HepG2 (cell line): ENCODE data around the gene SLC17A5. TPM values are rescaled to one million over a fixed set of nuclear protein-coding genes. Genes with fewer than 3 reads are reported as not detected.

Source experiments
- ATAC-seq: fragments of 200-7000 bp; cut with Tn5 transposase; 3 replicates; pipeline ENCODE4 v1.9.1; 2020; ENCODE audit warnings: mild to moderate bottlenecking, moderate library complexity
- BruUV-seq: library from RNA; stranded (reverse); fragments of 400-500 nt; replicated peaks from 2 replicates; lab custom pipeline; 2021; lab: Mats Ljungman, UMichigan
- CTCF ChIA-PET: fragments of 300-600 bp; formaldehyde crosslinking; extraction: SDS; loops from one replicate; lab custom pipeline; 2021; ENCODE audit warnings: low total read pairs, inconsistent platforms, low intra/inter-chr PET ratio; lab: Yijun Ruan, JAX
- POLR2A ChIA-PET: fragments of 350-600 bp; sonication (Branson Sonifier 250); formaldehyde crosslinking; loops from one replicate; lab custom pipeline; 2020; ENCODE audit warnings: antibody characterized with exemption, inconsistent platforms; lab: Yijun Ruan, JAX
- DNase-seq: peaks from one replicate; pipeline ENCODE4 v3.0.0-alpha.2; 2015; ENCODE audit warnings: low spot score
- FAIRE-seq: peaks from 3 replicates; lab custom pipeline; 2011; peaks lifted over from hg19 to GRCh38; lab: Jason Lieb, UNC
- H2AFZ ChIP-seq: one replicate; pipeline ENCODE4 v1.6.1; 2011; ENCODE audit warnings: low read length, inconsistent platforms
- H3K27ac ChIP-seq: fragments of 300-600 bp; 3 replicates; pipeline ENCODE4 v1.8.0; 2011; ENCODE audit warnings: mixed run types, mild to moderate bottlenecking, mixed read lengths, low read length, inconsistent platforms; ENCODE audit not compliant: insufficient read depth; ENCODE audit errors: extremely low read length
- H3K27me3 ChIP-seq, 2 experiments: fragments of 200-600 bp in 1 of 2; 2 replicates in 1 of 2; 3 replicates in 1 of 2; pipeline versions ENCODE4 v1.6.0 to v1.8.0; 2011; ENCODE audit warnings: low read length in 2 of 2, mild to moderate bottlenecking in 2 of 2, moderate library complexity in 2 of 2, inconsistent platforms in 1 of 2; ENCODE audit not compliant: insufficient read depth in 2 of 2, control insufficient read depth in 1 of 2
- H3K36me3 ChIP-seq, 2 experiments: fragments of 200-600 bp in 1 of 2; replicated peaks in 1 of 2; 2 replicates in 1 of 2; 3 replicates in 1 of 2; pipeline versions ENCODE4 v1.5.1 to v1.8.0; 2011; ENCODE audit warnings: low read length in 2 of 2, inconsistent platforms in 1 of 2; ENCODE audit not compliant: insufficient read depth in 2 of 2, control insufficient read depth in 1 of 2
- H3K4me1 ChIP-seq: 2 replicates; pipeline ENCODE4 v1.5.1; 2012; ENCODE audit warnings: low read length, inconsistent platforms; ENCODE audit not compliant: insufficient read depth
- H3K4me2 ChIP-seq: 2 replicates; pipeline ENCODE4 v1.6.0; 2011; ENCODE audit warnings: low read depth, low read length, inconsistent platforms
- H3K4me3 ChIP-seq, 3 experiments: fragments of 200-600 bp in 1 of 3; sonication (generic), shearing (Covaris generic) in 1 of 3; replicated peaks in 1 of 3; 2 replicates each; pipeline ENCODE4 v1.5.1; 2011 to 2016; ENCODE audit warnings: low read length in 3 of 3, inconsistent platforms in 2 of 3, low read depth in 2 of 3, mild to moderate bottlenecking in 2 of 3, control low read depth in 1 of 3, mixed read lengths in 1 of 3; ENCODE audit not compliant: insufficient read depth in 1 of 3
- H3K79me2 ChIP-seq: one replicate; pipeline ENCODE4 v1.6.1; 2011; ENCODE audit warnings: low read length, inconsistent platforms; ENCODE audit not compliant: insufficient read depth
- H3K9ac ChIP-seq: 2 replicates; pipeline ENCODE4 v1.6.0; 2011; ENCODE audit warnings: mild to moderate bottlenecking, low read depth, low read length, inconsistent platforms; ENCODE audit not compliant: insufficient read depth
- H3K9me3 ChIP-seq: 2 replicates; pipeline ENCODE4 v1.5.1; 2012; ENCODE audit warnings: mild to moderate bottlenecking, low read length
- H4K20me1 ChIP-seq: 2 replicates; pipeline ENCODE4 v1.6.0; 2011; ENCODE audit warnings: inconsistent platforms, mild to moderate bottlenecking, low read length, moderate library complexity; ENCODE audit not compliant: insufficient read depth
- NFRKB ChIP-seq: fragments of 450-650 bp; IDR thresholded peaks from 2 replicates; pipeline ENCODE4 v1.6.1; 2017
- ZNF644 ChIP-seq: IDR thresholded peaks from 2 replicates; pipeline ENCODE4 v1.6.1; 2016; ENCODE audit warnings: low read depth
- WGBS: methylation state at CpG from one replicate; pipeline ENCODE4 v1.1.6; 2017; ENCODE audit warnings: low lambda C conversion rate; 5-methylcytosine and 5-hydroxymethylcytosine counted together
- in situ Hi-C: cut with HindIII; loops from 2 replicates; pipeline ENCODE4 v1.10.0; 2017; ENCODE audit warnings: low pct_unique_long_range_greater_than_20kb; ENCODE audit not compliant: extremely low pct_ligation_motif_present
- intact Hi-C: fragments of 100-400 bp; cut with micrococcal nuclease; formaldehyde crosslinking; loops from one replicate; pipeline ENCODE4 v1.10.0; 2022; ENCODE audit not compliant: unreplicated experiment
- polyA plus RNA-seq, 8 experiments: library from polyadenylated mRNA; depleted of rRNA in 3 of 8; stranded (reverse) in 7 of 8; unstranded in 1 of 8; fragments of >200 nt; fragmentation: Illumina TruSeq in 4 of 8; extraction: Trizol in 4 of 8; gene quantifications; 2 replicates each; pipeline versions ENCODE4 v1.2.1 to v1.2.3, GENCODE V29; 2011 to 2016; ENCODE audit warnings: low read depth in 4 of 8, missing spikeins in 1 of 8, mixed read lengths in 1 of 8; ENCODE audit not compliant: insufficient read depth in 1 of 8
- total RNA-seq, 5 experiments: library from RNA; depleted of rRNA; stranded (reverse); fragments of >200 nt; fragmentation: Illumina TruSeq; extraction: Trizol; gene quantifications; 2 replicates each; pipeline ENCODE4 v1.2.3, GENCODE V29; 2016; ENCODE audit warnings: low read depth in 1 of 5
- TF ChIP-seq, protein P1 (sequence below): sonication (generic); formaldehyde crosslinking; IDR thresholded peaks from 2 replicates; pipeline ENCODE4 v1.5.0; 2020; ENCODE audit warnings: missing genetic modification reagents

Gene SLC17A5
- total and polyA plus RNA-seq, 2 of the 13 experiments (the other 11 are each of a cell fraction or from before 2014, with no cell fraction given), result 18.3 to 20.5 TPM

DNA sequence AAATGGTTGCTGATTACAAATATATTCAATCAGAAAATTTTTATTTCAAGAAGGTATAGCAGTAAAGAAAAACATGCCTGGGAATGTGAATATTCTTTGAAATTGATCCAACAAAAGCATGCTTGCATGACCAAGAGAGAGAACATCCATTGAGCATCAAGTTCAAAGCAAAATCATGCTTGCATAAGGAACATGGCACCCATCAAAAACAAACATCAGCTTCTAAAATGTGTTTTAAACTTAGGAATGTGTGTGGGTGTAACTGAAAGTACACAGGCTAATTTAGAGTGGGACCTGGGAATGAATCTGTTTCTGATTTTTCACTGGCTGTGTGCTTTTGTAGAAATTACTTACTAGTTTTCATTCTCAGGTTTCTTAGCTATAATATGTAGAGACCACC is 5.6 kb downstream of the SLC17A5 start:
- peaks cover 8% of the 10 kb centered on the region for H3K79me2 ChIP-seq
- no peaks in the 10 kb centered on the region for H3K9me3 ChIP-seq
- CTCF ChIA-PET, result no interaction called here
- DNase-seq, result peak; percentile 26
- no peak for ATAC-seq
- H3K4me1 ChIP-seq, result peaks cover 14% of the 10 kb centered on the region
- peak; percentile 54; the same call in 1 of the 2 replicates for TF ChIP-seq ZNF644 (CRISPR knock-in tag)
- TF ChIP-seq, protein P1, sequence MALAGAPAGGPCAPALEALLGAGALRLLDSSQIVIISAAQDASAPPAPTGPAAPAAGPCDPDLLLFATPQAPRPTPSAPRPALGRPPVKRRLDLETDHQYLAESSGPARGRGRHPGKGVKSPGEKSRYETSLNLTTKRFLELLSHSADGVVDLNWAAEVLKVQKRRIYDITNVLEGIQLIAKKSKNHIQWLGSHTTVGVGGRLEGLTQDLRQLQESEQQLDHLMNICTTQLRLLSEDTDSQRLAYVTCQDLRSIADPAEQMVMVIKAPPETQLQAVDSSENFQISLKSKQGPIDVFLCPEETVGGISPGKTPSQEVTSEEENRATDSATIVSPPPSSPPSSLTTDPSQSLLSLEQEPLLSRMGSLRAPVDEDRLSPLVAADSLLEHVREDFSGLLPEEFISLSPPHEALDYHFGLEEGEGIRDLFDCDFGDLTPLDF (CRISPR knock-in tag), result no peak
- H4K20me1 ChIP-seq, result no peaks in the 10 kb centered on the region
- no peaks in the 10 kb centered on the region; a peak in 1 of 5 replicates for H3K27me3 ChIP-seq
- H3K36me3 ChIP-seq, result peaks cover 2 to 3% of the 10 kb centered on the region in 2 experiments; a peak in 1 of 5 replicates
- H3K4me2 ChIP-seq, result no peak overlapping the region
- in situ Hi-C loops (no loop called here), intact Hi-C loops (no loop called here)
- FAIRE-seq, result no peak
- no peak overlapping the region for H3K4me3 ChIP-seq
- no peak overlapping the region for H3K9ac ChIP-seq
- H3K27ac ChIP-seq, result no peak overlapping the region
- no peak overlapping the region for H2AFZ ChIP-seq
- POLR2A ChIA-PET, result interaction anchor here (1.2 kb wide), 1 partner anchor 187 kb away, joined by 4 read pairs; the partner anchor contains the start of gene MTO1
- BruUV-seq, result no TSS peak

DNA sequence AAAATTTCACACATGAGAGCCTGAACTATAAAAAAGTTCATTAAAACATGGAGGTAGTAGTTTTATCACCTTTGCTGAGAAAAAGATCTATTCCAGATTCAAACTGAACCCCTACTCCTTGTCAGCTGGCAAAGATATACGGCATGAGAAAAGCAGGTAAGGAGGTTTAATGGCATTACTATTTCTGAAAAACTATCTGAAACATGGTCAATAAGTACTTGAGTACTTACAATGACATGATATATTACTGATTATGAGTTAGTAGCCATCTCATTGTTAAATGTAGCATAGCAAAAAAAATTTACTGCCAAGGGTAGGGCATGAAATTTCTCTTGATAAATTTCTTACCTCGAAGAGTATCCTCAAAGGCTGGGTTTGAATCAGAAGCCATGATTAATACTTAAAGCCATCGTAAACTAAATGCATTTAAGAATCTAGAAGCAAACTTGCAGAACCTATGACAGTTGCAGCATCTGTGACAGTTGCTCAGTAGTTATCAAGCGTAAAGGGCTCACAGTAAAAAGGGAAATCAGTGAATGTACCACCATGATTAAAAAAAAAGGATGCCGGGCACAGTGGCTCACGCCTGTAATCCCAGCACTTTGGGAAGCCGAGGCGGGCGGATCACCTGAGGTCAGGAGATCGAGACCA is 8.7 kb downstream of the SLC17A5 start:
- CTCF ChIA-PET, result no interaction called here
- H3K4me2 ChIP-seq, result no peak overlapping the region
- no peak overlapping the region for H3K27ac ChIP-seq
- H3K36me3 ChIP-seq, result peaks cover 2 to 3% of the 10 kb centered on the region in 2 experiments; a peak in 2 of 5 replicates
- POLR2A ChIA-PET, result interaction anchor here (1.4 kb wide), 1 partner anchor 125 kb away, joined by 3 read pairs; no protein-coding TSS in a partner anchor
- H3K9ac ChIP-seq, result no peak overlapping the region
- no peaks in the 10 kb centered on the region for H3K79me2 ChIP-seq
- intact Hi-C loops, result no loop called here
- H3K9me3 ChIP-seq, result no peaks in the 10 kb centered on the region
- WGBS, result 97% methylated on average over 10 of the region's 10 CpGs
- in situ Hi-C loops, result no loop called here
- no peaks in the 10 kb centered on the region; a peak in 1 of 5 replicates for H3K27me3 ChIP-seq
- FAIRE-seq, result no peak
- H2AFZ ChIP-seq, result no peak overlapping the region
- TF ChIP-seq NFRKB, result no peak
- H3K4me3 ChIP-seq, result no peak overlapping the region
- BruUV-seq, result no TSS peak
- H4K20me1 ChIP-seq, result no peaks in the 10 kb centered on the region
- no peaks in the 10 kb centered on the region for H3K4me1 ChIP-seq
- ATAC-seq, result no peak
- no peak for DNase-seq
